GM23338 (cell line): ENCODE results near the gene PLEKHG2. TPM values are rescaled to one million over a fixed set of nuclear protein-coding genes. Genes with fewer than 3 reads are reported as not detected.

ENCODE experiments used
- ATAC-seq: fragments of 200-7000 bp; cut with Tn5 transposase; 3 replicates; pipeline ENCODE4 v1.9.1; 2020
- DNase-seq: peaks from one replicate; pipeline ENCODE4 v3.0.0-alpha.2; 2015; ENCODE audit warnings: low spot score
- H2AFZ ChIP-seq: fragments of 200-600 bp; sonication (generic); 2 replicates; pipeline ENCODE4 v1.8.0; 2016; ENCODE audit warnings: antibody characterized with exemption, mild to moderate bottlenecking, moderate library complexity
- H3F3A ChIP-seq: fragments of 200-600 bp; sonication (generic); replicated peaks from 2 replicates; pipeline ENCODE4 v1.8.0; 2017; ENCODE audit warnings: antibody characterized with exemption, mixed run types, low read depth
- H3K27ac ChIP-seq: fragments of 200-600 bp; sonication (generic); 2 replicates; pipeline ENCODE4 v1.6.1; 2016; ENCODE audit warnings: low read depth
- H3K27me3 ChIP-seq: fragments of 200-600 bp; sonication (generic); 2 replicates; pipeline ENCODE4 v1.8.0; 2016; ENCODE audit warnings: mild to moderate bottlenecking, mixed run types, moderate library complexity; ENCODE audit not compliant: insufficient read depth
- H3K36me3 ChIP-seq: fragments of 200-600 bp; sonication (generic); 2 replicates; pipeline ENCODE4 v1.8.0; 2016; ENCODE audit warnings: mild to moderate bottlenecking; ENCODE audit not compliant: insufficient read depth
- H3K4me1 ChIP-seq: fragments of 200-600 bp; sonication (generic); 2 replicates; pipeline ENCODE4 v1.8.0; 2016; ENCODE audit warnings: mild to moderate bottlenecking, moderate library complexity; ENCODE audit not compliant: insufficient read depth
- H3K4me2 ChIP-seq: fragments of 200-600 bp; sonication (generic); 2 replicates; pipeline ENCODE4 v1.7.1; 2017; ENCODE audit warnings: mixed run types
- H3K4me3 ChIP-seq: fragments of 200-600 bp; sonication (generic); 2 replicates; pipeline ENCODE4 v1.6.1; 2016; ENCODE audit warnings: mixed run types
- H3K79me2 ChIP-seq: fragments of 200-600 bp; sonication (generic); replicated peaks from 2 replicates; pipeline ENCODE4 v1.8.0; 2017; ENCODE audit warnings: mild to moderate bottlenecking; ENCODE audit not compliant: insufficient read depth
- H3K9me2 ChIP-seq: fragments of 200-600 bp; sonication (generic); 2 replicates; pipeline ENCODE4 v1.8.0; 2017; ENCODE audit not compliant: insufficient read depth
- H4K20me1 ChIP-seq: fragments of 200-600 bp; sonication (generic); replicated peaks from 2 replicates; pipeline ENCODE4 v1.8.0; 2017; ENCODE audit warnings: mild to moderate bottlenecking; ENCODE audit not compliant: insufficient read depth
- H3K27ac Mint-ChIP-seq: 2 replicates; pipeline ENCODE4 v1.8.0; 2020; ENCODE audit warnings: inconsistent platforms, mild to moderate bottlenecking, moderate library complexity, mixed read lengths
- H3K27me3 Mint-ChIP-seq: 3 replicates; pipeline ENCODE4 v1.8.0; 2022; ENCODE audit warnings: low read depth, mild to moderate bottlenecking, moderate library complexity, mixed read lengths, inconsistent platforms; ENCODE audit not compliant: insufficient read depth, poor library complexity
- H3K36me3 Mint-ChIP-seq: 3 replicates; pipeline ENCODE4 v1.8.0; 2021; ENCODE audit warnings: low read depth, mild to moderate bottlenecking, inconsistent platforms, moderate library complexity, mixed read lengths
- H3K4me1 Mint-ChIP-seq: 3 replicates; pipeline ENCODE4 v1.8.0; 2020; ENCODE audit warnings: mild to moderate bottlenecking, inconsistent platforms, mixed read lengths
- H3K4me3 Mint-ChIP-seq: 3 replicates; pipeline ENCODE4 v1.8.0; 2021; ENCODE audit warnings: moderate library complexity, mild to moderate bottlenecking, inconsistent platforms, mixed read lengths
- H3K9me3 Mint-ChIP-seq: 3 replicates; pipeline ENCODE4 v1.8.0; 2020; ENCODE audit warnings: moderate library complexity, mild to moderate bottlenecking, inconsistent platforms, mixed read lengths
- CREB1 ChIP-seq: fragments of 250-450 bp; sonication (Bioruptor Pico); IDR thresholded peaks from 2 replicates; pipeline ENCODE4 v1.5.0; 2020; ENCODE audit warnings: low read depth, mild to moderate bottlenecking, moderate library complexity
- EZH2 ChIP-seq: fragments of 200-600 bp; sonication (generic); IDR thresholded peaks from one replicate; pipeline ENCODE4 v1.8.0; 2017; ENCODE audit warnings: antibody characterized with exemption, mild to moderate bottlenecking, low read depth; ENCODE audit not compliant: unreplicated experiment
- EZH2phosphoT487 ChIP-seq: fragments of 200-600 bp; sonication (generic); IDR thresholded peaks from one replicate; pipeline ENCODE4 v1.8.1; 2018; ENCODE audit warnings: antibody characterized with exemption; ENCODE audit not compliant: unreplicated experiment
- JUNB ChIP-seq: IDR thresholded peaks from one replicate; pipeline ENCODE4 v1.6.1; 2016; ENCODE audit warnings: antibody characterized with exemption; ENCODE audit not compliant: unreplicated experiment
- NANOG ChIP-seq: IDR thresholded peaks from 2 replicates; pipeline ENCODE4 v1.6.1; 2016; ENCODE audit warnings: antibody characterized with exemption, borderline replicate concordance
- POLR2AphosphoS5 ChIP-seq: IDR thresholded peaks from 2 replicates; pipeline ENCODE4 v1.6.1; 2016; ENCODE audit warnings: antibody characterized with exemption, low read depth
- STAT1 ChIP-seq: IDR thresholded peaks from one replicate; pipeline ENCODE4 v1.6.1; 2016; ENCODE audit warnings: antibody characterized with exemption; ENCODE audit not compliant: unreplicated experiment
- ZNF114 ChIP-seq: fragments of 250-450 bp; sonication (Bioruptor Pico); IDR thresholded peaks from 2 replicates; pipeline ENCODE4 v1.5.0; 2020; ENCODE audit warnings: mild to moderate bottlenecking, moderate library complexity
- ZNF331 ChIP-seq: fragments of 250-450 bp; sonication (Bioruptor Pico); IDR thresholded peaks from 2 replicates; pipeline ENCODE4 v1.5.0; 2020; ENCODE audit warnings: low read depth, mild to moderate bottlenecking, moderate library complexity
- polyA plus RNA-seq: library from polyadenylated mRNA; unstranded; fragments of >200 nt; fragmentation: Nextera tagmentation; extraction: Ambion mirVana; gene quantifications from 2 replicates; pipeline ENCODE4 v1.2.1, GENCODE V29; 2016
- total RNA-seq: library from RNA; depleted of rRNA; stranded (reverse); fragments of >200 nt; shearing (Covaris generic); gene quantifications from 2 replicates; pipeline ENCODE4 v1.2.3, GENCODE V29; 2014
- TF ChIP-seq, protein P1 (sequence below): fragments of 250-450 bp; sonication (Bioruptor Pico); IDR thresholded peaks from 2 replicates; pipeline ENCODE4 v1.5.0; 2020; ENCODE audit warnings: mild to moderate bottlenecking, moderate library complexity
- TF ChIP-seq, protein P2 (sequence below): IDR thresholded peaks from one replicate; pipeline ENCODE4 v1.6.1; 2018; ENCODE audit warnings: antibody characterized with exemption; ENCODE audit not compliant: unreplicated experiment
- TF ChIP-seq, protein P3 (sequence below): IDR thresholded peaks from 2 replicates; pipeline ENCODE4 v1.6.1; 2016; ENCODE audit warnings: antibody characterized with exemption
- TF ChIP-seq, protein P4 (sequence below), 2 experiments: fragments of 200-600 bp in 1 of 2; sonication (generic) in 1 of 2; conservative IDR thresholded peaks; 2 replicates each; pipeline versions ENCODE4 v1.5.1 to v1.6.1; 2016 to 2017; ENCODE audit warnings: antibody characterized with exemption in 2 of 2, low read depth in 2 of 2, mild to moderate bottlenecking in 2 of 2, moderate library complexity in 1 of 2

Gene PLEKHG2
- total and polyA plus RNA-seq, 2 experiments from 2014 or later: 15.5 to 41.3 TPM

DNA sequence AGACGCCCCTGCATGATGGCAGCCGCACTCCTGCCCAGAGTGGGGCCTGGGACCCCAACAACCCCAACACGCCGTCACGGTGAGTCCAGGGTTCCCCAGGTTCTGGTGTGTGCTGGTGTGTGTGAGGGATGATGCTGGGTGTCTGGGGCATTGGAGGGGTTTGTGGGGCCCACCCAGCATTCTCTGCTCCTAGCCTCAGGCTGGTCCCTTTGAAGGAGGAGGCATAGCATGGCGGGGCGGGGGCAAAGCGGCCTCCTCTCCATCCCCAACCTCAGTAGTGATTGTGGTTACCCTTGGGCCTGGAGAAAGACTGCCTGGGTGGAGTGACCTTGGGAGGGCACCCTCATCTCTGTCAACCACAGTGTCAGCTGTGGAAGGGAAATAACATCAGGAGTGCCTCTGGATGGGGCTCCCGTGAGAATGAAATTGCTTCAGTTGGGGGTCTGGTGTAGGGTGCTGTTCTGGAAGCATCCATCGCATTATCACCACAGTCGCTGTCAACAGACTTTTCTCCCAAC lies 61.0 kb downstream of the PLEKHG2 start:
- H3K4me3 Mint-ChIP-seq: no peak overlapping the region
- Histone ChIP-seq H3K4me3 (no peak overlapping the region), H3K9me2 (no peaks in the 10 kb centered on the region), H2AFZ (no peak overlapping the region), H3F3A (peaks cover 12% of the 10 kb centered on the region; the same call in 1 of the 2 replicates), H3K4me1 (no peaks in the 10 kb centered on the region), H3K27me3 (no peaks in the 10 kb centered on the region), H3K36me3 (peaks cover 24% of the 10 kb centered on the region), H3K4me2 (no peak overlapping the region), H3K27ac (no peak overlapping the region), H4K20me1 (0 out of 2 replicates have a peak, but pooled peaks cover 10% of the 10 kb centered on the region), H3K79me2 (no peaks in the 10 kb centered on the region; the same call in 1 of the 2 replicates)
- peaks cover 8% of the 10 kb centered on the region; the same call in 2 of the 3 replicates for H3K4me1 Mint-ChIP-seq
- H3K27me3 Mint-ChIP-seq: peaks cover 15% of the 10 kb centered on the region
- TF ChIP-seq, protein P1, sequence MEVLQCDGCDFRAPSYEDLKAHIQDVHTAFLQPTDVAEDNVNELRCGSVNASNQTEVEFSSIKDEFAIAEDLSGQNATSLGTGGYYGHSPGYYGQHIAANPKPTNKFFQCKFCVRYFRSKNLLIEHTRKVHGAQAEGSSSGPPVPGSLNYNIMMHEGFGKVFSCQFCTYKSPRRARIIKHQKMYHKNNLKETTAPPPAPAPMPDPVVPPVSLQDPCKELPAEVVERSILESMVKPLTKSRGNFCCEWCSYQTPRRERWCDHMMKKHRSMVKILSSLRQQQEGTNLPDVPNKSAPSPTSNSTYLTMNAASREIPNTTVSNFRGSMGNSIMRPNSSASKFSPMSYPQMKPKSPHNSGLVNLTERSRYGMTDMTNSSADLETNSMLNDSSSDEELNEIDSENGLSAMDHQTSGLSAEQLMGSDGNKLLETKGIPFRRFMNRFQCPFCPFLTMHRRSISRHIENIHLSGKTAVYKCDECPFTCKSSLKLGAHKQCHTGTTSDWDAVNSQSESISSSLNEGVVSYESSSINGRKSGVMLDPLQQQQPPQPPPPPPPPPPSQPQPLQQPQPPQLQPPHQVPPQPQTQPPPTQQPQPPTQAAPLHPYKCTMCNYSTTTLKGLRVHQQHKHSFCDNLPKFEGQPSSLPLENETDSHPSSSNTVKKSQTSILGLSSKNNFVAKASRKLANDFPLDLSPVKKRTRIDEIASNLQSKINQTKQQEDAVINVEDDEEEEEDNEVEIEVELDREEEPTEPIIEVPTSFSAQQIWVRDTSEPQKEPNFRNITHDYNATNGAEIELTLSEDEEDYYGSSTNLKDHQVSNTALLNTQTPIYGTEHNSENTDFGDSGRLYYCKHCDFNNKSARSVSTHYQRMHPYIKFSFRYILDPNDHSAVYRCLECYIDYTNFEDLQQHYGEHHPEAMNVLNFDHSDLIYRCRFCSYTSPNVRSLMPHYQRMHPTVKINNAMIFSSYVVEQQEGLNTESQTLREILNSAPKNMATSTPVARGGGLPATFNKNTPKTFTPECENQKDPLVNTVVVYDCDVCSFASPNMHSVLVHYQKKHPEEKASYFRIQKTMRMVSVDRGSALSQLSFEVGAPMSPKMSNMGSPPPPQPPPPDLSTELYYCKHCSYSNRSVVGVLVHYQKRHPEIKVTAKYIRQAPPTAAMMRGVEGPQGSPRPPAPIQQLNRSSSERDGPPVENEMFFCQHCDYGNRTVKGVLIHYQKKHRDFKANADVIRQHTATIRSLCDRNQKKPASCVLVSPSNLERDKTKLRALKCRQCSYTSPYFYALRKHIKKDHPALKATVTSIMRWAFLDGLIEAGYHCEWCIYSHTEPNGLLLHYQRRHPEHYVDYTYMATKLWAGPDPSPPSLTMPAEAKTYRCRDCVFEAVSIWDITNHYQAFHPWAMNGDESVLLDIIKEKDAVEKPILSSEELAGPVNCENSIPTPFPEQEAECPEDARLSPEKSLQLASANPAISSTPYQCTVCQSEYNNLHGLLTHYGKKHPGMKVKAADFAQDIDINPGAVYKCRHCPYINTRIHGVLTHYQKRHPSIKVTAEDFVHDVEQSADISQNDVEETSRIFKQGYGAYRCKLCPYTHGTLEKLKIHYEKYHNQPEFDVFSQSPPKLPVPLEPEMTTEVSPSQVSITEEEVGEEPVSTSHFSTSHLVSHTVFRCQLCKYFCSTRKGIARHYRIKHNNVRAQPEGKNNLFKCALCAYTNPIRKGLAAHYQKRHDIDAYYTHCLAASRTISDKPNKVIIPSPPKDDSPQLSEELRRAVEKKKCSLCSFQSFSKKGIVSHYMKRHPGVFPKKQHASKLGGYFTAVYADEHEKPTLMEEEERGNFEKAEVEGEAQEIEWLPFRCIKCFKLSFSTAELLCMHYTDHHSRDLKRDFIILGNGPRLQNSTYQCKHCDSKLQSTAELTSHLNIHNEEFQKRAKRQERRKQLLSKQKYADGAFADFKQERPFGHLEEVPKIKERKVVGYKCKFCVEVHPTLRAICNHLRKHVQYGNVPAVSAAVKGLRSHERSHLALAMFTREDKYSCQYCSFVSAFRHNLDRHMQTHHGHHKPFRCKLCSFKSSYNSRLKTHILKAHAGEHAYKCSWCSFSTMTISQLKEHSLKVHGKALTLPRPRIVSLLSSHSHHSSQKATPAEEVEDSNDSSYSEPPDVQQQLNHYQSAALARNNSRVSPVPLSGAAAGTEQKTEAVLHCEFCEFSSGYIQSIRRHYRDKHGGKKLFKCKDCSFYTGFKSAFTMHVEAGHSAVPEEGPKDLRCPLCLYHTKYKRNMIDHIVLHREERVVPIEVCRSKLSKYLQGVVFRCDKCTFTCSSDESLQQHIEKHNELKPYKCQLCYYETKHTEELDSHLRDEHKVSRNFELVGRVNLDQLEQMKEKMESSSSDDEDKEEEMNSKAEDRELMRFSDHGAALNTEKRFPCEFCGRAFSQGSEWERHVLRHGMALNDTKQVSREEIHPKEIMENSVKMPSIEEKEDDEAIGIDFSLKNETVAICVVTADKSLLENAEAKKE (CRISPR knock-in tag): no peak
- TF ChIP-seq, protein P2, sequence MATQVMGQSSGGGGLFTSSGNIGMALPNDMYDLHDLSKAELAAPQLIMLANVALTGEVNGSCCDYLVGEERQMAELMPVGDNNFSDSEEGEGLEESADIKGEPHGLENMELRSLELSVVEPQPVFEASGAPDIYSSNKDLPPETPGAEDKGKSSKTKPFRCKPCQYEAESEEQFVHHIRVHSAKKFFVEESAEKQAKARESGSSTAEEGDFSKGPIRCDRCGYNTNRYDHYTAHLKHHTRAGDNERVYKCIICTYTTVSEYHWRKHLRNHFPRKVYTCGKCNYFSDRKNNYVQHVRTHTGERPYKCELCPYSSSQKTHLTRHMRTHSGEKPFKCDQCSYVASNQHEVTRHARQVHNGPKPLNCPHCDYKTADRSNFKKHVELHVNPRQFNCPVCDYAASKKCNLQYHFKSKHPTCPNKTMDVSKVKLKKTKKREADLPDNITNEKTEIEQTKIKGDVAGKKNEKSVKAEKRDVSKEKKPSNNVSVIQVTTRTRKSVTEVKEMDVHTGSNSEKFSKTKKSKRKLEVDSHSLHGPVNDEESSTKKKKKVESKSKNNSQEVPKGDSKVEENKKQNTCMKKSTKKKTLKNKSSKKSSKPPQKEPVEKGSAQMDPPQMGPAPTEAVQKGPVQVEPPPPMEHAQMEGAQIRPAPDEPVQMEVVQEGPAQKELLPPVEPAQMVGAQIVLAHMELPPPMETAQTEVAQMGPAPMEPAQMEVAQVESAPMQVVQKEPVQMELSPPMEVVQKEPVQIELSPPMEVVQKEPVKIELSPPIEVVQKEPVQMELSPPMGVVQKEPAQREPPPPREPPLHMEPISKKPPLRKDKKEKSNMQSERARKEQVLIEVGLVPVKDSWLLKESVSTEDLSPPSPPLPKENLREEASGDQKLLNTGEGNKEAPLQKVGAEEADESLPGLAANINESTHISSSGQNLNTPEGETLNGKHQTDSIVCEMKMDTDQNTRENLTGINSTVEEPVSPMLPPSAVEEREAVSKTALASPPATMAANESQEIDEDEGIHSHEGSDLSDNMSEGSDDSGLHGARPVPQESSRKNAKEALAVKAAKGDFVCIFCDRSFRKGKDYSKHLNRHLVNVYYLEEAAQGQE: no peak
- TF ChIP-seq EZH2: no peak
- TF ChIP-seq NANOG: no peak
- TF ChIP-seq, protein P3, sequence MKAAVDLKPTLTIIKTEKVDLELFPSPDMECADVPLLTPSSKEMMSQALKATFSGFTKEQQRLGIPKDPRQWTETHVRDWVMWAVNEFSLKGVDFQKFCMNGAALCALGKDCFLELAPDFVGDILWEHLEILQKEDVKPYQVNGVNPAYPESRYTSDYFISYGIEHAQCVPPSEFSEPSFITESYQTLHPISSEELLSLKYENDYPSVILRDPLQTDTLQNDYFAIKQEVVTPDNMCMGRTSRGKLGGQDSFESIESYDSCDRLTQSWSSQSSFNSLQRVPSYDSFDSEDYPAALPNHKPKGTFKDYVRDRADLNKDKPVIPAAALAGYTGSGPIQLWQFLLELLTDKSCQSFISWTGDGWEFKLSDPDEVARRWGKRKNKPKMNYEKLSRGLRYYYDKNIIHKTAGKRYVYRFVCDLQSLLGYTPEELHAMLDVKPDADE: no peak
- no peak for TF ChIP-seq CREB1 (CRISPR knock-in tag)
- TF ChIP-seq JUNB: no peak
- no peak for TF ChIP-seq STAT1
- TF ChIP-seq POLR2AphosphoS5: no peak
- TF ChIP-seq EZH2phosphoT487: no peak
- TF ChIP-seq ZNF114 (CRISPR knock-in tag): no peak
- TF ChIP-seq ZNF331 (CRISPR knock-in tag): no peak
- TF ChIP-seq, protein P4, sequence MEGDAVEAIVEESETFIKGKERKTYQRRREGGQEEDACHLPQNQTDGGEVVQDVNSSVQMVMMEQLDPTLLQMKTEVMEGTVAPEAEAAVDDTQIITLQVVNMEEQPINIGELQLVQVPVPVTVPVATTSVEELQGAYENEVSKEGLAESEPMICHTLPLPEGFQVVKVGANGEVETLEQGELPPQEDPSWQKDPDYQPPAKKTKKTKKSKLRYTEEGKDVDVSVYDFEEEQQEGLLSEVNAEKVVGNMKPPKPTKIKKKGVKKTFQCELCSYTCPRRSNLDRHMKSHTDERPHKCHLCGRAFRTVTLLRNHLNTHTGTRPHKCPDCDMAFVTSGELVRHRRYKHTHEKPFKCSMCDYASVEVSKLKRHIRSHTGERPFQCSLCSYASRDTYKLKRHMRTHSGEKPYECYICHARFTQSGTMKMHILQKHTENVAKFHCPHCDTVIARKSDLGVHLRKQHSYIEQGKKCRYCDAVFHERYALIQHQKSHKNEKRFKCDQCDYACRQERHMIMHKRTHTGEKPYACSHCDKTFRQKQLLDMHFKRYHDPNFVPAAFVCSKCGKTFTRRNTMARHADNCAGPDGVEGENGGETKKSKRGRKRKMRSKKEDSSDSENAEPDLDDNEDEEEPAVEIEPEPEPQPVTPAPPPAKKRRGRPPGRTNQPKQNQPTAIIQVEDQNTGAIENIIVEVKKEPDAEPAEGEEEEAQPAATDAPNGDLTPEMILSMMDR (conservative IDR thresholded peaks at IDR 0.05; ENCODE audit: low read depth in 2 of 2): no peak
- no peaks in the 10 kb centered on the region; the same call in 2 of the 3 replicates for H3K9me3 Mint-ChIP-seq
- no peak overlapping the region for H3K27ac Mint-ChIP-seq
- no peak for ATAC-seq
- DNase-seq: no peak
- peaks cover 70% of the 10 kb centered on the region for H3K36me3 Mint-ChIP-seq
